Psoas muscle (tissue), 8 donors: Measurements from ENCODE around the gene SYS1. TPM values are rescaled to one million over a fixed set of nuclear protein-coding genes. Genes with fewer than 3 reads are reported as not detected.

ENCODE experiments used
- ATAC-seq, 4 donors: fragments of 200-7000 bp; cut with Tn5 transposase; one replicate each; pipeline ENCODE4 v1.9.1; 2020; ENCODE audit warnings: moderate library complexity in 3 of 4, mild to moderate bottlenecking in 2 of 4
- DNase-seq, 2 donors: peaks; one replicate each; pipeline ENCODE4 v3.0.0-alpha.2; 2020
- H3K27ac ChIP-seq: fragments of 200-600 bp; one replicate; pipeline ENCODE4 v1.8.0; 2022
- H3K27me3 ChIP-seq, 3 donors: fragments of 200-600 bp in 1 of 3; one replicate each; pipeline versions ENCODE4 v1.6.1 to v1.8.0; 2013 to 2022; ENCODE audit warnings: low read length in 2 of 3, mild to moderate bottlenecking in 2 of 3, moderate library complexity in 1 of 3; ENCODE audit not compliant: insufficient read depth in 3 of 3
- H3K36me3 ChIP-seq, 2 donors: fragments of 200-600 bp in 1 of 2; one replicate each; pipeline versions ENCODE4 v1.6.1 to v1.8.0; 2013 to 2022; ENCODE audit warnings: low read depth in 1 of 2, mild to moderate bottlenecking in 1 of 2, moderate library complexity in 1 of 2; ENCODE audit not compliant: insufficient read depth in 1 of 2
- H3K4me1 ChIP-seq: fragments of 200-600 bp; one replicate; pipeline ENCODE4 v1.8.0; 2022
- H3K4me3 ChIP-seq: fragments of 200-600 bp; one replicate; pipeline ENCODE4 v1.8.0; 2022; ENCODE audit warnings: mild to moderate bottlenecking
- H3K9me3 ChIP-seq: fragments of 200-600 bp; one replicate; pipeline ENCODE4 v1.8.0; 2022
- CTCF ChIP-seq: fragments of 200-600 bp; IDR thresholded peaks from one replicate; pipeline ENCODE4 v1.8.0; 2022; ENCODE audit warnings: antibody characterized with exemption
- WGBS, 3 donors: extraction: QIAGEN DNeasy Blood & Tissue Kit; methylation state at CpG; one replicate each; pipeline versions ENCODE4 v1.1.6 to v1.1.7; 2013; 5-methylcytosine and 5-hydroxymethylcytosine counted together
- intact Hi-C, 2 donors: fragments of 100-400 bp; cut with DNase I; formaldehyde crosslinking; loops; one replicate each; pipeline versions ENCODE4 v1.11.0 to v1.14.2; 2022
- polyA plus RNA-seq, 3 donors: library from polyadenylated mRNA; stranded (reverse); fragments of 200-250 nt; gene quantifications; one replicate each; pipeline ENCODE4 v1.2.3, GENCODE V29; 2013
- total RNA-seq, 4 donors: library from RNA; stranded (reverse); fragmentation: NEBNext Ultra II Directional in 2 of 4; extraction: Animal tissue kit (Norgen Biotek cat#: 25700) in 2 of 4; gene quantifications; one replicate each; pipeline versions ENCODE4 v1.2.1 to v1.2.4, GENCODE V29; 2021 to 2023
- donor health status: healthy with polysubstance abuse.
- donor health status: DM: no; HTN: no; CAD: no; lungs with moderate emphysema.
- donor health status: Bipolar disorder and iron deficiency.
- donor health status: healthy.
- donor health status: DM: yes; HTN: yes; CAD: no.
- donor health status: DM: no; HTN: no; CAD: no.
- donor health status: DM: no; HTN: no; CAD: no.
- donor health status: DM: yes; HTN: yes; CAD: no.

Gene SYS1
- total and polyA plus RNA-seq, 7 donors = 17.1 to 73.3 (median 29.6) TPM

- ATAC-seq (peak; percentile 75 to 83 (median 78)), DNase-seq (peak; percentile 84 to 90)
- no peaks in the 10 kb centered on the region for H3K27me3 ChIP-seq
- intact Hi-C loops = loop anchor here in 1 of 2 donors (1.0 kb wide), 1 partner anchor 32 kb away; no protein-coding TSS in a partner anchor
- TF ChIP-seq CTCF = no peak
- peak overlapping the region; percentile 99 for H3K4me3 ChIP-seq
- peaks cover 0 to 33% of the 10 kb centered on the region in 2 donors for H3K36me3 ChIP-seq
- H3K27ac ChIP-seq = peak overlapping the region; percentile 99
- H3K9me3 ChIP-seq = no peaks in the 10 kb centered on the region
- peaks cover 33% of the 10 kb centered on the region for H3K4me1 ChIP-seq
- WGBS, 3 donors = 0 to 1% (median 1%) methylated on average over 64 to 87 of the region's 87 CpGs
These were observed 43.5 kb downstream of the SYS1 start for GRCh38 chr20:45406260-45407066.

- H3K27ac ChIP-seq = peak overlapping the region; percentile 99
- H3K36me3 ChIP-seq = peaks cover 0 to 38% of the 10 kb centered on the region in 2 donors
- H3K9me3 ChIP-seq = no peaks in the 10 kb centered on the region
- no peaks in the 10 kb centered on the region for H3K27me3 ChIP-seq
- 5 to 7% (median 5%) methylated on average over 27 to 30 of the region's 30 CpGs for WGBS, 3 donors
- DNase-seq (peak; percentile 61 to 82), ATAC-seq (peak; percentile 76 to 92 (median 88))
- no peak for TF ChIP-seq CTCF
- peak overlapping the region; percentile 99 for H3K4me3 ChIP-seq
- peaks cover 33% of the 10 kb centered on the region for H3K4me1 ChIP-seq
- intact Hi-C loops = loop anchor here in 1 of 2 donors (1.0 kb wide), 1 partner anchor 33 kb away; no protein-coding TSS in a partner anchor
These were observed 44.2 kb downstream of the SYS1 start for GRCh38 chr20:45407067-45407745.

- Histone ChIP-seq H3K36me3 (peaks cover 0 to 46% of the 10 kb centered on the region in 2 donors), H3K9me3 (no peaks in the 10 kb centered on the region), H3K4me1 (peaks cover 33% of the 10 kb centered on the region), H3K4me3 (peak within 1 kb of the TSS; percentile 99), H3K27ac (peak within 1 kb of the TSS; percentile 99), H3K27me3 (no peaks in the 10 kb centered on the region)
- no peak for DNase-seq
- no peak for ATAC-seq
- 65 to 83% (median 66%) methylated on average over 21 of the region's 21 CpGs for WGBS, 3 donors
- no peak for TF ChIP-seq CTCF
- intact Hi-C loops = loop anchor here in 1 of 2 donors (1.0 kb wide), 1 partner anchor 34 kb away; no protein-coding TSS in a partner anchor
These were observed 45.1 kb downstream of the SYS1 start, which contains the start of gene DBNDD2 for GRCh38 chr20:45407783-45408645. Gene DBNDD2, plus strand, starts transcription at chr20:45408289. Its CDS starts 179 bp downstream, at chr20:45408468.

GRCh38 chr20:45408646-45409213 is 45.8 kb downstream of the SYS1 start:
- DNase-seq = no peak
- 72 to 76% (median 72%) methylated on average over 7 of the region's 7 CpGs for WGBS, 3 donors

More at GRCh38 chr20:45408646-45409213, 45.8 kb downstream of the SYS1 start:
- Histone ChIP-seq H3K36me3 (peaks cover 0 to 46% of the 10 kb centered on the region in 2 donors), H3K4me3 (peak overlapping the region; percentile 99), H3K9me3 (no peaks in the 10 kb centered on the region), H3K4me1 (peaks cover 33% of the 10 kb centered on the region), H3K27ac (peak overlapping the region; percentile 99), H3K27me3 (no peaks in the 10 kb centered on the region)
- intact Hi-C loops = no loop called here
- TF ChIP-seq CTCF = no peak
- ATAC-seq = no peak
